Cerebellar cortex (tissue), 1 donor: ENCODE data around the gene TTLL9.

Experiments used
- DNase-seq: peaks from one replicate; pipeline ENCODE4 v3.0.0-alpha.2; 2015; ENCODE audit warnings: low spot score

TTLL9 gene

GRCh38 chr20:31949877-31950646, 79.6 kb downstream of the TTLL9 start:
- DNase-seq, result no peak

GRCh38 chr20:31951203-31951529, 80.7 kb downstream of the TTLL9 start:
- no peak for DNase-seq

GRCh38 chr20:31951530-31952453, 81.4 kb downstream of the TTLL9 start, which contains the start of gene PDRG1:
Gene PDRG1, minus strand, starts transcription at chr20:31952046. Its CDS starts 85 bp downstream, at chr20:31951961.
- DNase-seq, result peak; percentile 92

- no peak for DNase-seq
These were observed 83.2 kb downstream of the TTLL9 start for GRCh38 chr20:31953556-31954148.

GRCh38 chr20:31954500-31954899, 84.1 kb downstream of the TTLL9 start:
- DNase-seq, result no peak

GRCh38 chr20:31956556-31957526, 86.4 kb downstream of the TTLL9 start:
- no peak for DNase-seq

- DNase-seq, result no peak
These were observed 92.3 kb downstream of the TTLL9 start for GRCh38 chr20:31962761-31963160.

- no peak for DNase-seq
These were observed 93.5 kb downstream of the TTLL9 start for GRCh38 chr20:31963889-31964288.

- peak; percentile 51 for DNase-seq
These were observed 96.7 kb downstream of the TTLL9 start for GRCh38 chr20:31966991-31967655.

GRCh38 chr20:31967830-31968249, 97.4 kb downstream of the TTLL9 start, which contains the start of gene XKR7:
Gene XKR7, plus strand, starts transcription at chr20:31968151. Its CDS starts 25 bp downstream, at chr20:31968176.
- DNase-seq, result peak; percentile 68

- DNase-seq, result peak; percentile 58
These were observed 98.1 kb downstream of the TTLL9 start for GRCh38 chr20:31968291-31969126.

- DNase-seq, result peak; percentile 80
These were observed 99.6 kb downstream of the TTLL9 start for GRCh38 chr20:31969991-31970390.

GRCh38 chr20:31972471-31973021, 102.1 kb downstream of the TTLL9 start:
- peak; percentile 90 for DNase-seq

GRCh38 chr20:31974296-31974695, 103.9 kb downstream of the TTLL9 start:
- no peak for DNase-seq

- DNase-seq, result peak; percentile 79
These were observed 104.6 kb downstream of the TTLL9 start for GRCh38 chr20:31974951-31975487.

GRCh38 chr20:31975874-31976273, 105.4 kb downstream of the TTLL9 start:
- no peak for DNase-seq

- no peak for DNase-seq
These were observed 106.6 kb downstream of the TTLL9 start for GRCh38 chr20:31977080-31977479.

GRCh38 chr20:31979713-31980426, 109.4 kb downstream of the TTLL9 start:
- no peak for DNase-seq
